Measurements from ENCODE around the gene RPL4.

- peak; percentile 36 for TF ChIP-seq CTCF (IDR thresholded peaks at IDR 0.05; ENCODE audit: low read length)
- no peak for TF ChIP-seq EZH2phosphoT487 (IDR thresholded peaks at IDR 0.05; ENCODE audit: low read length)
These were observed 5.9 kb downstream of the RPL4 start for GRCh38 chr15:66498501-66499386.

Measured in MM.1S (cell line).